ENCODE measurements around the gene CARD10. TPM values are rescaled to one million over a fixed set of nuclear protein-coding genes. Genes with fewer than 3 reads are reported as not detected.

The CARD10 gene
- total RNA-seq, 2 experiments from 2014 or later = 0.09 to 0.18 TPM

DNA sequence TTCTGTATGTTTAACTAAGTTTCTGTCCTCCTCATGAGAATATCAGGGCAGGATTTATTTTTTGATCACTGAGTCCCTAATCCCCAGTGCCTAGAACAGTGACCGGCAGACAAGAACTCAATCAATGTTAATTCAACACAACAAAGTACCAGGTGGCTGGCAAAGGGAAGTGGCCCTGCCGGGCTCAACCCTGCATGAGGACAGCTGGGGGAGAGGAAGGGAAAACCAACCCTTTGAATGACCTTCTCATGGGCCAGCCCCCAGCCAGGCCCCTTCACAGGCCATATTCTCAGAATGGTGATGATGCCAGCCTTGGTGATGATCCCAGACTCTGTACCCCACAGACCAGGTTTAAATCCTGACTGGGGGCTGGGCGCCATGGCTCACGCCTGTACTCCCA is 31.6 kb downstream of the CARD10 start:
- intact Hi-C loops (cut with micrococcal nuclease) = no loop called here
- Mint-ChIP-seq H3K36me3 (ENCODE audit: low read depth) (peaks cover 25% of the 10 kb centered on the region), H3K9me3 (no peaks in the 10 kb centered on the region), H3K4me1 (ENCODE audit: low read depth) (peaks cover 44% of the 10 kb centered on the region), H3K4me3 (peak overlapping the region; percentile 93), H3K27me3 (no peaks in the 10 kb centered on the region), H3K27ac (peak overlapping the region; percentile 97)
- DNase-seq (no peak), ATAC-seq (no peak)
- CTCF ChIA-PET = interaction anchor here (1.0 to 5.2 kb wide), 5 partner anchors 12 to 155 kb away, joined by 4 to 24 read pairs (median 20); no protein-coding TSS in a partner anchor
- TF ChIP-seq CTCF (IDR thresholded peaks at IDR 0.05) = no peak
- POLR2A ChIA-PET = no interaction called here

GRCh38 chr22:37487129-37487528 is 32.1 kb downstream of the CARD10 start:
- intact Hi-C loops (cut with micrococcal nuclease) = no loop called here

DNA sequence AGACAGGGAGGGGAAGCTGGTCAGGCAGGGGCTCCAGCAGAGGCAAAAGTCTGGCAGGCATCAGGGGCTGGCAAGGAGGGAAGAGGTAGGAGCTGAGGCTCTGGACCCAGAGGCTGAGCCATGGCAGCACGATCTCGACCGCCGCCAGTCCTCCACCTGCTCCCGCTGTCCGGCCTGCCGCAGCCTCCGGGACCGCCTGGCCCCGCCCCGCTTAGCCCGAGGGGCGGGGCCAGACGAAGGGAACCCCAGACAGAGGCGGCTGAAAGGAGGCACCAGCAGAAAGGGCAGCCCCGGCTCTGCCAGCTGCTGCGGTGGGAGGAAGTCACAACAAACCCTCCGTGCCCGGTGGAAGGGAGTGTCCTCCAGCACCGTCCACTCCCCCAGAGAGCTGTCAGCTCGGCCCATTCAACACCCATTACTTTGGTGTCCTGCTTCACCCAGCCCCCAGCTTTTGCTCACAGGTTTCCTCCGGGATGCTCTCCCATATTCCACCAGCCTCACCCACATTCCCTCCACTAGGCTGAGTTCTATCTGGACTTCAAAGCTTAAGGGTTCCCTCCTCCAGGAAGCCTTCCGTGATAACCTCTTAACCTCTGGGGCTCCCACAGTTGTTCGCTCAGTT is 32.9 kb downstream of the CARD10 start, which contains the start of gene MFNG:
Gene MFNG, minus strand, starts transcription at position 161 of the 622 bp plus-strand sequence. CDS start 207 bp downstream, outside the sequence.
- peaks cover 35% of the 10 kb centered on the region for H3K36me3 Mint-ChIP-seq (ENCODE audit: low read depth)
- POLR2A ChIA-PET = interaction anchor here (0.7 to 2.9 kb wide), 10 partner anchors 14 to 244 kb away, joined by 3 to 13 read pairs (median 3); partner anchors contain the start of gene GGA1
- ATAC-seq (peak; percentile 76), DNase-seq (peak; percentile 87)
- intact Hi-C loops (cut with micrococcal nuclease) = no loop called here
- TF ChIP-seq CTCF (IDR thresholded peaks at IDR 0.05) = no peak
- H3K27ac Mint-ChIP-seq = peak within 1 kb of the TSS; percentile 97
- H3K27me3 Mint-ChIP-seq = no peaks in the 10 kb centered on the region
- peak within 1 kb of the TSS; percentile 93 for H3K4me3 Mint-ChIP-seq
- CTCF ChIA-PET = interaction anchor here (0.6 to 5.2 kb wide), 15 partner anchors 9 to 287 kb away, joined by 3 to 24 read pairs (median 4); no protein-coding TSS in a partner anchor
- H3K9me3 Mint-ChIP-seq = no peaks in the 10 kb centered on the region
- H3K4me1 Mint-ChIP-seq (ENCODE audit: low read depth) = peaks cover 51% of the 10 kb centered on the region

More at GRCh38 chr22:37487129-37487528, 32.1 kb downstream of the CARD10 start:
- no peaks in the 10 kb centered on the region for H3K27me3 Mint-ChIP-seq
- ATAC-seq (no peak), DNase-seq (no peak)
- ChIA-PET CTCF (interaction anchor here (1.0 to 5.2 kb wide), 8 partner anchors 8 to 156 kb away, joined by 4 to 24 read pairs (median 10); no protein-coding TSS in a partner anchor), POLR2A (interaction anchor here (1.1 to 1.4 kb wide), 3 partner anchors 80 to 170 kb away, joined by 3 to 4 read pairs (median 3); no protein-coding TSS in a partner anchor)
- peak overlapping the region; percentile 97 for H3K27ac Mint-ChIP-seq
- H3K4me1 Mint-ChIP-seq (ENCODE audit: low read depth) = peaks cover 47% of the 10 kb centered on the region
- H3K4me3 Mint-ChIP-seq = peak overlapping the region; percentile 93
- peaks cover 29% of the 10 kb centered on the region for H3K36me3 Mint-ChIP-seq (ENCODE audit: low read depth)
- TF ChIP-seq CTCF (IDR thresholded peaks at IDR 0.05) = no peak
- H3K9me3 Mint-ChIP-seq = no peaks in the 10 kb centered on the region

GRCh38 chr22:37485395-37486223 is 33.6 kb downstream of the CARD10 start:
- POLR2A ChIA-PET = interaction anchor here (0.6 to 2.9 kb wide), 15 partner anchors 9 to 256 kb away, joined by 3 to 13 read pairs (median 3); partner anchors contain the start of gene GGA1
- intact Hi-C loops (cut with micrococcal nuclease) = no loop called here
- peaks cover 41% of the 10 kb centered on the region for H3K36me3 Mint-ChIP-seq (ENCODE audit: low read depth)

More at GRCh38 chr22:37485395-37486223, 33.6 kb downstream of the CARD10 start:
- H3K4me3 Mint-ChIP-seq = peak overlapping the region; percentile 93
- CTCF ChIA-PET = interaction anchor here (0.6 to 5.2 kb wide), 13 partner anchors 10 to 286 kb away, joined by 3 to 24 read pairs (median 5); no protein-coding TSS in a partner anchor
- ATAC-seq (peak; percentile 2), DNase-seq (peak; percentile 39)
- no peaks in the 10 kb centered on the region for H3K27me3 Mint-ChIP-seq
- H3K9me3 Mint-ChIP-seq = no peaks in the 10 kb centered on the region
- H3K27ac Mint-ChIP-seq = peak overlapping the region; percentile 97
- peaks cover 55% of the 10 kb centered on the region for H3K4me1 Mint-ChIP-seq (ENCODE audit: low read depth)
- no peak for TF ChIP-seq CTCF (IDR thresholded peaks at IDR 0.05)

Measured in activated CD8-positive, alpha-beta T cell treated with anti-CD3 and anti-CD28 coated beads for 36 hours (primary cell).